HG03571 (cell line): ENCODE data around the gene CDCA5.

ENCODE experiments used
- ATAC-seq: cut with Tn5 transposase; IDR thresholded peaks from one replicate; pipeline ENCODE4 v1.9.1; 2021; ENCODE audit not compliant: unreplicated experiment

Gene CDCA5

DNA sequence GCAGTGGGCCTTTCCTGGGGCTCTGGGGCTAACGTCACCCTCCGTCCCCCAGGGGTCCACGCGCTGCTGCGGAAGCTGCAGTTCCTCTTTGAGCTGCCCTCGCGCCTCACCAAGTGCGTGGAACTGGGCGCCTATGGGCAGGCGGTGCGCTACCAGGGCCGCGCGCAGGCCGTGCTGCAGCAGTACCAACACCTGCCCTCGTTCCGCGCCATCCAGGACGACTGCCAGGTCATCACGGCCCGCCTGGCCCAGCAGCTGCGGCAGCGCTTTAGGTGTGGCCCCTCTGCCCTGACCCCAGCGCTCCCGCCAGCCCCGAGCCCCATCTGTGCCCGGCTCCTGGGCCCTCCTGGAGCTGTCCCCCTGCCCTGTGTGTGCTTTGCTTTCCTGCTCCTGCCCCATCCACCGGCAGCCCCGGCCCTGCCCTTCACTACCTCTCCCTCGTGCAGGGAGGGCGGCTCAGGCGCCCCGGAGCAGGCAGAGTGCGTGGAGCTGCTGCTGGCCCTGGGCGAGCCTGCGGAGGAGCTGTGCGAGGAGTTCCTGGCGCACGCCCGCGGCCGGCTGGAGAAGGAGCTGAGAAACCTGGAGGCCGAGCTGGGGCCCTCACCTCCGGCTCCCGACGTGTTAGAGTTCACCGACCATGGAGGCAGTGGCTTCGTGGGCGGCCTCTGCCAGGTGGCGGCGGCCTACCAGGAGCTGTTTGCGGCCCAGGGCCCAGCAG lies 24.1 kb upstream of the CDCA5 start:
- no peak for ATAC-seq

- no peak for ATAC-seq
Observed at GRCh38 chr11:65107078-65107477, 23.2 kb upstream of the CDCA5 start.

DNA sequence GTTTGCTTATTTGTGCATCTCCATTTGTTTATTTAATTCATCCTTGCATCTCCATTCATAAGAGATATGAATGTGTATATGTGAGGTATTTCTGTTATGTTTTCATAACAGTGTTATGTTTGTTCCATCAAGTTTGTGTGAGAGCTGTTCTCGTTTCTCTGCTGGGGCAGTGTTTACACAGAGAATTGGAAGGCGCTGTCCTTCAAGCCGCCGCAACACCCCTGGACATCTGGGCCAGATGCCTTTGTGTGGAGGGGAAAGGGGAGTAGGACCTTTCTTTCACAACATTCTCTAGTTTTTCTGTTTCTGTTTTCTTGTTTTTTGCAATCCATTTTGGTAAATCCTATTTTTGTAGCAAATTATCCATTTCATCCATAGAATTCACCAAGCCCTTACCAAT lies 20.8 kb upstream of the CDCA5 start:
- ATAC-seq = no peak

DNA sequence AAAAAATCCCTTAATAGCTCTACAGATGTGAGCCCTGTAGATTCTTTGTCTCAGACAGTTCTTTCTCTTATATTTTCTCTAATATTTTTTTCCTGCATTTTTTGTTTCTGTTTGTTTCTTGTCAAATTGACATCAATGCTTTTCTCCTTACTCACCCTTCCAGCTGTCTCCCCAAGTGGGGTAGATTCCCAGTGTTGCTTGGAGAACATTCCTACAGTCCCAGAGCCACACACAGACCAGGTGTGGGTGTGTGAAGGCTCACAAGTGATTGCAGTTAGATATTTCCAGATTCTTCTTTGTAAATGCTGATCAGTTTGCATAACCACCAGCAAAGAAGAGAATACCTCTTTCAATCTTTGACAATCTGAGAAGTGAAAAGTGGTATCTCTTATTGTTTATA lies 19.6 kb upstream of the CDCA5 start:
- no peak for ATAC-seq

- ATAC-seq = no peak
Observed at GRCh38 chr11:65102142-65103095, 18.6 kb upstream of the CDCA5 start.

- ATAC-seq = no peak
Observed at GRCh38 chr11:65100674-65101350, 17.0 kb upstream of the CDCA5 start.

- ATAC-seq = no peak
Observed at GRCh38 chr11:65096926-65097325, 13.1 kb upstream of the CDCA5 start.

DNA sequence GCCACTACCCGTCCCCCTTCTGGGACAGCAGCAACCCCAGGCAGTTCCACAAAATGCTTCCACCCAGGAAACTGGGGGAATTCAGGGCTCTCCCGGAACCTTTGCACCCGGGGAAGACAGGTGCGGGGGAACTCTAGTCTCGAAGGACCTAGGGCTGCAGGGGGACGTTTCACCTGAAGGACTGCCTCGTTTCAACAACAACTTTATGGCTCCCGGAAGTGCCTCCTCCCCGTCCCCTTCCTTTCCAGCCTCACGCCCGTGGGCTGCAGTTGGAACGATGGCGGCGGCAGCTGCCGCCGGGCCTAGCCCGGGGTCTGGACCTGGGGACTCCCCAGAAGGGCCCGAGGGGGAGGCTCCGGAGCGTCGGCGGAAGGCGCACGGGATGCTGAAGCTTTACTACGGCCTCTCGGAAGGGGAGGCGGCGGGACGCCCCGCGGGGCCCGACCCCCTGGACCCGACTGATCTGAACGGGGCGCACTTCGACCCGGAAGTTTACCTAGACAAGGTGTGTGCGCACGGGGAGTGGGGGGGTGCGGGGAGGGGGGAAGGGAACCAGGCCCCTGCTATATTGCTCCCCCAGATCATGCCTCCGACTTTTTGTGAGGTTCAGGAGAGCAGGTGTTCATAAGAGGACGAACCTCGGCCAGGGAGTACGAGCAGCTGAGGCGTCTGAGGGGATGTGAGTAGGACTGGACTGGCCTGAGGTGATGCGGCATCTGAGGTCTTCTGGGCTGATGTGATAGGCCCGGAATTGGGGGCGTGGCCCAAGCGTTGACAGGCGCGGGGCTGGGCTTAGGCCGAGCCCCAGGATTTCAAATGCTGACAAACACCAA lies 12.3 kb upstream of the CDCA5 start, which contains the start of gene VPS51:
Gene VPS51, plus strand, starts transcription at position 241 of the 833 bp plus-strand sequence. Its CDS starts 37 bp downstream, at position 278.
- ATAC-seq = peak; percentile 75

DNA sequence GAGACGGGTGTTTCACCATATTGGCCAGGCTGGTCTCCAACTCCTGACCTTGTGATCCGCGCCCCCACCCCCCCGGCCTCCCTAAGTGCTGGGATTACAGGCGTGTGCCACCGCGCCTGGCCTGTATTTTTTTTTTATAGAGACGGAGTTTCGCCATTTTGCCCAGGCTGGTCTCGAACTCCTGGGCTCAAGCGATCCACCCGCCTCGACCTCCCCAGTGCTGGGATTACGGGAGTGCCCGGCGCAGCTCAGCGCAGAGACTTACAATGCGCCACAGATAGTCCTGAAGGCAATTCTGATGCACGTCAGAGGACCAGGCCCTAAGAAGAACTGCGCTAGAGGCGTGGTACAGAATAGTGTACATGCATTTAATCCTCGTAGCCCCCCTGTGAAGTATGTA lies 11.6 kb upstream of the CDCA5 start:
- no peak for ATAC-seq

GRCh38 chr11:65090628-65091027 lies 6.8 kb upstream of the CDCA5 start:
- ATAC-seq = no peak

- no peak for ATAC-seq
Observed at GRCh38 chr11:65089621-65090020, 5.8 kb upstream of the CDCA5 start.

DNA sequence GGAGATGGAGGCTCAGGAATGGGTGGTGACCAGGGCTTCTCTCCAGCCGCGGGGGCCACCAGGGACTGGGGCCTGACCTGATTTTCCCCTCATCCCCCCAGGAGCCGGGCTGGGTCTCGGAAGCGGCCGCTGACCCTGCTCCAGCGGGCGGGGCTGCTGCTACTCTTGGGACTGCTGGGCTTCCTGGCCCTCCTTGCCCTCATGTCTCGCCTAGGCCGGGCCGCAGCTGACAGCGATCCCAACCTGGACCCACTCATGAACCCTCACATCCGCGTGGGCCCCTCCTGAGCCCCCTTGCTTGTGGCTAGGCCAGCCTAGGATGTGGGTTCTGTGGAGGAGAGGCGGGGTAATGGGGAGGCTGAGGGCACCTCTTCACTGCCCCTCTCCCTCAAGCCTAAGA lies 4.0 kb upstream of the CDCA5 start:
- no peak for ATAC-seq

GRCh38 chr11:65087216-65087615 lies 3.4 kb upstream of the CDCA5 start:
- no peak for ATAC-seq

DNA sequence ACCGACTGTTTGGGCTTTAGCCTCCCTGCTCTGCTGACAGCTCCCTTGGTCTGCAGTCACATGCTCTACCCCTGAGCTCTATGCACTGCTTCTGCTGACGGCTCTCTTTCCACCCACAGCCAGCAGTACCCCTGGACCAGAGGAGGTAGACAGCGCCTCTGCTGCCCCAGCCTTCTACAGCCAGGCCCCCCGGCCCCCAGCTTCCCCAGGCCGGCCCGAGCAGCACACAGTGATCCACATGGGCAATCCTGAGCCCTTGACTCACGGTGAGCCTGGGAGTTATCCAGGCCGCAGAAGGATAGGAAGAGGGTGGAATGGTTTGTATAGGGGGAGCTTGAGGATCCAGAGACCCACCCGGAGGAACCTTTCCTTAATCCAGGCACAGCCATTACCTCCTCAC lies 3.0 kb upstream of the CDCA5 start:
- no peak for ATAC-seq

- ATAC-seq = no peak
Observed at GRCh38 chr11:65085446-65085845, 1.6 kb upstream of the CDCA5 start.

GRCh38 chr11:65084598-65085375 lies 947 bp upstream of the CDCA5 start:
- ATAC-seq = no peak

DNA sequence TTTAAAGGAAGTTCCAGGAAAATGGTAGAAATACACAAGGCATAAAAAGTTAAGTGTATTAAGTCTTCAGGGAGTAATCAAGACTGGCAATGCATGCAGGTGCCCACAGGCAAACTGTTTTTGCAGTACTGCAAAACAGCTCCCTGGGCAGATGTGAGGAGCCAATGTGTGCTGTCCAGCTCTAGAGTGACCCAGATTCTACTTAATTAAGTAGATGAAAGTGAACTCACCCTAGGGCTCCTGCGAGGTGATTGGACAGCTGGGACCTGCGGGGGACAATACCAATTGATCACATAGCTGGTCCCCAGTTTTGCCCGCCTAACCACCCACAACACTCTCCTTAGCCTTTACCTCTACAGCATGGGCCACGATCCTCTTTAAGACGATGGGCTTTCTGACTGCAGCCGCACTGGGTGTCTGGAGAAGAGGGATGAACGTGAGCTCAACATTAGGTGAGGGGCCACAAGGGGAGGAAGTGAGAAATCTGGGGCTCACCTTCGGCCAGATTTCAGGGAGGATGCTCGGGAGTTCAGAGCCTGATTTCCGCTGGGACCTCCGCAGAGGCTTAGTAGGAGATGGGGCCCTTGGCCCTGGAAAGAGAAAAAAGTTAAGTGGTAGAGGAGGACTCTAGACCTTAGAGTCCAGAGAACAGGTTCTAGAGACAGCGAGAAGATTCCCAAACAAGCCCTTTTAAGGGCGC lies 556 bp downstream of the CDCA5 start:
- peak; percentile 11 for ATAC-seq

DNA sequence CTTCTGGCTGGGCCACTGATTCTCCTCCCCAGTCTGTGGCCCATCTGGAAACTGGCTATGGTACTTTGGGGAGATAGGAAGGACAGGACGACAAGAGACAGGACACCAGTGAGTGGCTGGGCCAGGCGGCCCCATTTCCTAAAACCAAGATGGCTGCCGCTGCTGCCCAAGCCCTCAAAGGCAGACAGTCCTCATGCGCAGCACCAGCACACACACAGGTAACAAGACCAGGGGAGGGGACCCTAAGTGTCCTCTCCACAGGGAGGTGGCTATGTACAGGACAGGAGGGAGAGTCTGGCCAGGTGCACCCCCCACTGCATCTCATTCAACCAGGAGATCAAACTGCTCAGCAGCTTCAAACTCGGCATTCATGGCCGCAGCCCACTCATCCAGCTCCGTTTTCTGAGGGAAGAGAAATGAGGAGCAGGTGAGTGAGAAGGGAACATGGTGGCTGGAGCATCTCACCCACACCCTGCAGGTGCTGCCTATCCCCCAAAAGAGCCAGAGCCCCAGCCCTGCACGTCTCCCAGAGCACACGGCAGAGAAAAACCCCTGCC lies 5.0 kb downstream of the CDCA5 start:
- ATAC-seq = no peak

GRCh38 chr11:65078151-65078550 lies 5.7 kb downstream of the CDCA5 start:
- ATAC-seq = no peak
